GM06990 (cell line): ENCODE results near the gene ARHGAP42.

Experiments
- DNase-seq: peaks from one replicate; pipeline ENCODE4 v3.0.0-alpha.2; 2011; ENCODE audit not compliant: insufficient read length; ENCODE audit errors: extremely low read depth
- H3K27me3 ChIP-seq: replicated peaks from 2 replicates; pipeline ENCODE4 v1.6.0; 2011; ENCODE audit warnings: low read length; ENCODE audit not compliant: control insufficient read depth, insufficient read depth
- H3K36me3 ChIP-seq: 2 replicates; pipeline ENCODE4 v1.5.1; 2011; ENCODE audit warnings: low read length; ENCODE audit not compliant: control insufficient read depth, insufficient read depth
- H3K4me3 ChIP-seq: replicated peaks from 2 replicates; pipeline ENCODE4 v1.5.1; 2011; ENCODE audit warnings: low read depth, mild to moderate bottlenecking, control low read depth, low read length
- TF ChIP-seq, protein P1 (sequence below): IDR thresholded peaks from 2 replicates; pipeline ENCODE4 v1.5.1; 2011; ENCODE audit warnings: low read length, control low read depth, mild to moderate bottlenecking, inconsistent platforms; ENCODE audit not compliant: insufficient read depth, poor library complexity, severe bottlenecking

Gene ARHGAP42

DNA sequence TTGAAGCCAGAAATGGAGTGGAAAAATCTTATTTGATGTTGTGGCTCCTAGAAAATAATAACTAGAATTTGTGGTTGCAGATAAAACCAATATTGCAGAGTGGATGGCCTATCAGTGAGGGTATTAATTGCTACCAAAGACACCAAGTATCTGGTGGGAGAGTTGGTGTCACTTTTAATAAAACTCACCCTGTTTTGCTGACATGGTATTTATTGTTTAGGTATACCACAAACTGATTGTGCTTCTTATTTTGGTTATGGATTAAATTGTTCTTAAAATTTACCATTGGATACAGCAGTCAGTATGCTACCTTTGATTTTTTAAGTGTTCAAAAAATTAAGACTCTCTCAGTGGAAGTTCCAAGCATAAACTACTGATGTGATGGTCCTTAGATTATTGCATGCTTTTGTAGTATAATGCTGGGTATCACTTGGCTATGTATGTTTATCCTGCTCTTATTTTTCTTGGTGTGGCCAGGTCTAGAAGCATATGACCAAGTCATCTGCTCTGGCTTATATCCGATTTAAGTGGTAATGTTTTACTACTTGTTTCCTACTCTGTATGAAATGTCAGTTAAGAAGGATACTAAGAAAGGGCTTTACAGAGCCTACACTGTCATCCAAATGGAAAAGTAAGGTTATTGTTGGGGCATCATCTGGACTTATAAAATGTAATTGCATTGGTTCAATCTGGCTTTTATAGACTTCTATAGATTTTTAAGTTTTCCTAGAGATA is 101.6 kb downstream of the ARHGAP42 start:
- H3K27me3 ChIP-seq = no peaks in the 10 kb centered on the region
- TF ChIP-seq, protein P1, sequence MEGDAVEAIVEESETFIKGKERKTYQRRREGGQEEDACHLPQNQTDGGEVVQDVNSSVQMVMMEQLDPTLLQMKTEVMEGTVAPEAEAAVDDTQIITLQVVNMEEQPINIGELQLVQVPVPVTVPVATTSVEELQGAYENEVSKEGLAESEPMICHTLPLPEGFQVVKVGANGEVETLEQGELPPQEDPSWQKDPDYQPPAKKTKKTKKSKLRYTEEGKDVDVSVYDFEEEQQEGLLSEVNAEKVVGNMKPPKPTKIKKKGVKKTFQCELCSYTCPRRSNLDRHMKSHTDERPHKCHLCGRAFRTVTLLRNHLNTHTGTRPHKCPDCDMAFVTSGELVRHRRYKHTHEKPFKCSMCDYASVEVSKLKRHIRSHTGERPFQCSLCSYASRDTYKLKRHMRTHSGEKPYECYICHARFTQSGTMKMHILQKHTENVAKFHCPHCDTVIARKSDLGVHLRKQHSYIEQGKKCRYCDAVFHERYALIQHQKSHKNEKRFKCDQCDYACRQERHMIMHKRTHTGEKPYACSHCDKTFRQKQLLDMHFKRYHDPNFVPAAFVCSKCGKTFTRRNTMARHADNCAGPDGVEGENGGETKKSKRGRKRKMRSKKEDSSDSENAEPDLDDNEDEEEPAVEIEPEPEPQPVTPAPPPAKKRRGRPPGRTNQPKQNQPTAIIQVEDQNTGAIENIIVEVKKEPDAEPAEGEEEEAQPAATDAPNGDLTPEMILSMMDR = no peak
- no peak for DNase-seq
- H3K4me3 ChIP-seq = no peak overlapping the region
- no peaks in the 10 kb centered on the region for H3K36me3 ChIP-seq

DNA sequence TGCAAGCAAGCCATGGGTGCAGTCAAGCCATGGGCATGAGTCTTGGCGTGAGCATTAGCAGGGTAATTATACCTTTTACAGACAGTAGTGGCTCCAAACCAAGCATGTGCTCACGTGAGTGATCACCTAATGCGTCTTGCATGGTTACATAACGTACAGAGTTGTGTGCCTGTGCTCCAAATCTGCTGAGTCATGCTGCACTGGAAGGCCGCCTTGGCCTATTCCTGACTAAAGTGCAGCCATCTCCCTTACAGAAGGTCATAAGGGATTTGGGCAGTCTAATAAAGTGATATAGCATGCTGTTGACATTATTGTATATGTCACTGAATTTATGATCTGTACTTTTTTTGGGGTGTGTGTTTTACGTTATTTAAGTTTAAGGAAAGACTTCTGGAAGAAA is 102.4 kb downstream of the ARHGAP42 start:
- no peaks in the 10 kb centered on the region for H3K27me3 ChIP-seq
- no peak overlapping the region for H3K4me3 ChIP-seq
- no peak for DNase-seq
- H3K36me3 ChIP-seq = no peaks in the 10 kb centered on the region
- TF ChIP-seq, protein P1 = no peak

GRCh38 chr11:100790073-100790472 is 103.0 kb downstream of the ARHGAP42 start:
- TF ChIP-seq, protein P1 = no peak

GRCh38 chr11:100791103-100791502 is 104.0 kb downstream of the ARHGAP42 start:
- DNase-seq = no peak
- Histone ChIP-seq H3K27me3 (no peaks in the 10 kb centered on the region), H3K4me3 (no peak overlapping the region), H3K36me3 (no peaks in the 10 kb centered on the region)
- TF ChIP-seq, protein P1 = no peak

More at GRCh38 chr11:100790073-100790472, 103.0 kb downstream of the ARHGAP42 start:
- no peaks in the 10 kb centered on the region for H3K36me3 ChIP-seq
- DNase-seq = no peak
- H3K4me3 ChIP-seq = no peak overlapping the region
- no peaks in the 10 kb centered on the region for H3K27me3 ChIP-seq

DNA sequence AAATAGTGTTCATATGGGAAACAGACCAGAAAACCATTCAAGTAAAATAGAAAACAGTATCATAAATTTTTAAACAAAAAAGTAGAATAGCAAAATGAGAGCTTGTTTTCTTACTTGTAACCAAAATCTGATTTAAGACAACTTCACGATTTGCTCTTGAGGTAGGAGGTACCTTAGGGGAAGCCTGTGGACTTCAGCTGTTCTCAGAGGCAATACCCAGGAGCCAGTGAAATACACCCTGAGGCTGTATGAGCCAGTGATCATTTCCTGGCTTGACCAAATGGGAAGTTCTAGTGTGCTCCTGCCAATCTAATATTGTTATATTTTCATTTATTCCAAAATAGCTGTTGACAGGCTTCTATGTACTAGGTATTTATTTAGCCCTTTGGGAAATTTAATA is 104.8 kb downstream of the ARHGAP42 start:
- DNase-seq = no peak
- Histone ChIP-seq H3K27me3 (no peaks in the 10 kb centered on the region), H3K4me3 (no peak overlapping the region)

More for the DNA sequence above, 104.8 kb downstream of the ARHGAP42 start:
- H3K36me3 ChIP-seq = no peaks in the 10 kb centered on the region
- TF ChIP-seq, protein P1 = no peak
